ENCODE data around the gene LALBA. TPM values are rescaled to one million over a fixed set of nuclear protein-coding genes. Genes with fewer than 3 reads are reported as not detected.
A peak's percentile ranks its signal among the peaks of the same experiment; 100 is the strongest.
"Not testable (repeated sequence)": the region's sequence is repeated elsewhere in the genome, so short reads cannot be mapped to it uniquely, and the experiment has no call there.

The LALBA gene
- total RNA-seq, 1 experiment from 2014 or later: not detected

DNA sequence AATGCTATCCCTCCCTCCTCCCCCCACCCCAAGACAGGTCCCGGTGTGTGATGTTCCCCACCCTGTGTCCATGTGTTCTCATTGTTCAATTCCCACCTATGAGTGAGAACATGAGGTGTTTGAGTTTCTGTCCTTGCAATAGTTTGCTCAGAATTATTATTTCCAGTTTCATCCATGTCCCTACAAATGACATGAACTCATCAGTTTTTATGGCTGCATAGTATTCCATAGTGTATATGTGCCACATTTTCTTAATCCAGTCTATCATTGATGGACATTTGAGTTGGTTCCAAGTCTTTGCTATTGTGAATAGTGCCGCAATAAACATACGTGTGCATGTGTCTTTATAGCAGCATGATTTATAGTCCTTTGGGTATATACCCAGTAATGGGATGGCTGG, 22.8 kb downstream of the LALBA start:
- DNase-seq (ENCODE audit: unreplicated experiment); POLR2A ChIA-PET; intact Hi-C loops (cut with micrococcal nuclease); H3K36me3 Mint-ChIP-seq (ENCODE audit: insufficient read depth, unreplicated experiment); H3K9me3 Mint-ChIP-seq (ENCODE audit: unreplicated experiment); H3K4me1 Mint-ChIP-seq (ENCODE audit: insufficient read depth, unreplicated experiment); H3K4me3 Mint-ChIP-seq (ENCODE audit: unreplicated experiment); CTCF ChIA-PET; H3K27ac Mint-ChIP-seq (ENCODE audit: low read depth, unreplicated experiment); BruUV-seq (replicated peaks): not testable (repeated sequence)
- H3K27me3 Mint-ChIP-seq (ENCODE audit: insufficient read depth, unreplicated experiment): peaks cover 46% of the 10 kb centered on the region

DNA sequence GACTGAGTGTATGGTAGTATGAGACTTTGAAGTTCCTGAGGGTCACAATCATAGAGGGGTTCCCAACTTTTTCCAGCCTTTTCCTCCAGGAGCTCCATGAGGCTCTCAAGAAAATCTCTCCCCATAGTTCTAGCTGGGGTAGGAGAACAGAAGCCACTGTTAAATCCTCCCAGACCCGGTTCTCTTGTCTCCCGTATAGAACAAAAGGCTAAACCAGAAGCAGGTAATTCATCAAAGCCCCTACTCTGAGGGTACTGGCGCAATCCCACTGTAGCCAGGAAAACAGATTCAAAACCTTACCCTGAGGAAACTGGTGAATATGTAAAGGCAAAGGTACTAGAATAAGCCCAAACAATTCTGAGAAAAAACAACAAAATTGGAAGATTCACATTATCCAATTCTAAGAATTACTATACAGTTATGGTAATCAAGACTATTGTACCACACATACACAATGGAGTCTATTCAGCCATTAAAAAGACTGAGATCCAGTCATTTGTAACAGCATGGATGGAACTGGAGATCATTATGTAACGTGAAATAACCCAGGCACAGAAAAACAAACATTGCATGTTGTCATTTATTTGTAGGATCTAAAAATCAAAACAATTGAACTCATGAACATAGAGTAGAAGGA, 23.9 kb downstream of the LALBA start:
- DNase-seq (ENCODE audit: unreplicated experiment): no peak
- no TSS peak for BruUV-seq (replicated peaks)
- H3K4me3 Mint-ChIP-seq (ENCODE audit: unreplicated experiment): no peak overlapping the region
- no peaks in the 10 kb centered on the region for H3K4me1 Mint-ChIP-seq (ENCODE audit: insufficient read depth, unreplicated experiment)
- H3K27me3 Mint-ChIP-seq (ENCODE audit: insufficient read depth, unreplicated experiment): peaks cover 38% of the 10 kb centered on the region
- CTCF ChIA-PET: interaction anchor here (0.7 to 1.5 kb wide), 2 partner anchors 24 to 72 kb away, joined by 3 to 11 read pairs; partner anchors contain the start of gene LALBA
- TF ChIP-seq, protein P1, sequence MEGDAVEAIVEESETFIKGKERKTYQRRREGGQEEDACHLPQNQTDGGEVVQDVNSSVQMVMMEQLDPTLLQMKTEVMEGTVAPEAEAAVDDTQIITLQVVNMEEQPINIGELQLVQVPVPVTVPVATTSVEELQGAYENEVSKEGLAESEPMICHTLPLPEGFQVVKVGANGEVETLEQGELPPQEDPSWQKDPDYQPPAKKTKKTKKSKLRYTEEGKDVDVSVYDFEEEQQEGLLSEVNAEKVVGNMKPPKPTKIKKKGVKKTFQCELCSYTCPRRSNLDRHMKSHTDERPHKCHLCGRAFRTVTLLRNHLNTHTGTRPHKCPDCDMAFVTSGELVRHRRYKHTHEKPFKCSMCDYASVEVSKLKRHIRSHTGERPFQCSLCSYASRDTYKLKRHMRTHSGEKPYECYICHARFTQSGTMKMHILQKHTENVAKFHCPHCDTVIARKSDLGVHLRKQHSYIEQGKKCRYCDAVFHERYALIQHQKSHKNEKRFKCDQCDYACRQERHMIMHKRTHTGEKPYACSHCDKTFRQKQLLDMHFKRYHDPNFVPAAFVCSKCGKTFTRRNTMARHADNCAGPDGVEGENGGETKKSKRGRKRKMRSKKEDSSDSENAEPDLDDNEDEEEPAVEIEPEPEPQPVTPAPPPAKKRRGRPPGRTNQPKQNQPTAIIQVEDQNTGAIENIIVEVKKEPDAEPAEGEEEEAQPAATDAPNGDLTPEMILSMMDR (IDR thresholded peaks at IDR 0.05; ENCODE audit: unreplicated experiment): no peak
- H3K36me3 Mint-ChIP-seq (ENCODE audit: insufficient read depth, unreplicated experiment): no peaks in the 10 kb centered on the region
- POLR2A ChIA-PET: no interaction called here
- intact Hi-C loops (cut with micrococcal nuclease): no loop called here
- H3K9me3 Mint-ChIP-seq (ENCODE audit: unreplicated experiment): no peaks in the 10 kb centered on the region
- H3K27ac Mint-ChIP-seq (ENCODE audit: low read depth, unreplicated experiment): no peak overlapping the region

DNA sequence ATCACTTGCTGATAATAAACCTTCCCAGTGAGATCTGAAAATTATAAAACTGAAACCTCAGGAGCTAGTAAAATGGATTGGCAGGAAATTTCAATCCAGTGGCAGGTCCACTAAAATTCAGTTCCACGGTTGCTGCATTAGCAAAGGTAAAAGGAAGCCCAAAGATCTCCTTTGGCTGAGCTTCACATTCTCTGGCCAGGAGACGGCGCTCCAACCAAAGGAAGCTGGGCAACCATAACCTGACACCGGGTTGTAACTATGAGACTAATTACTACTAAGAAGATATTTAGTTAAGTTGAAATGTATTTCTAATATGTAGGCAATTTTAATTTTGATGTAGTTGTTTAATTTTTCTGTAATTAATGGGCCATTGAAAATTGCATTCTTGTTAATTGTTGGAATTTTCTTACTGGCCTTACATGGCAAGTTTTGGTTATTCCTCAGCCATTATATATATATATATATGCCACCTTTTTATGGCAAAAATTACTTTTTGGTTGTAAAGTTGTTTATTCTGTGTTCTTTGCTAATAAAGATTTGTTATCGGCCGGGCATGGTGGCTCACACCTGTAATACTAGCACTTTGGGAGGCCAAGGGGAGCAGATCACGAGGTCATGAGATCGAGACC, 27.4 kb downstream of the LALBA start:
- peaks cover 6% of the 10 kb centered on the region for H3K4me1 Mint-ChIP-seq (ENCODE audit: insufficient read depth, unreplicated experiment)
- intact Hi-C loops (cut with micrococcal nuclease): loop anchor here (1.0 to 5.0 kb wide), 3 partner anchors 76 to 254 kb away; no protein-coding TSS in a partner anchor
- CTCF ChIA-PET: interaction anchor here (0.6 to 5.3 kb wide), 11 partner anchors 14 to 514 kb away, joined by 3 to 79 read pairs (median 3); no protein-coding TSS in a partner anchor

DNA sequence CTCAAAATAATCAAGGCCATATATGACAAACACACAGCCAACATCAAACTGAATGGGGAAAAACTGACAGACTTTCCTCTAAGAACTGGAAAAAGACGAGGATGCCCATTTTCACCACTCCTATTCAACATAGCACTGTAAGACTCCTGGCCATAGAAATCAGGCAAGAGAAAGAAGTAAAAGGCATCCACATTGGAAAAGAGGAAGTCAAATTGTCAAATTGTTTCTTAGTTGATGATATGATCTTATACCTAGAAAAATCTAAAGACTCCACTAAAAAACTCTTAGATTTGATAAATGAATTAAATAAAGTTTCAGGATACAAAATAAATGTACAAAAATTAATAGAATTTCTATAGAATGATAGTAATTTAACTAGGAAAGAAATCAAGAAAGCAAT, 33.2 kb downstream of the LALBA start:
- peaks cover 6% of the 10 kb centered on the region for H3K4me1 Mint-ChIP-seq (ENCODE audit: insufficient read depth, unreplicated experiment)
- peaks cover 20% of the 10 kb centered on the region for H3K27me3 Mint-ChIP-seq (ENCODE audit: insufficient read depth, unreplicated experiment)
- no peak for DNase-seq (ENCODE audit: unreplicated experiment)
- H3K4me3 Mint-ChIP-seq (ENCODE audit: unreplicated experiment): no peak overlapping the region
- POLR2A ChIA-PET: no interaction called here
- peaks cover 5% of the 10 kb centered on the region for H3K9me3 Mint-ChIP-seq (ENCODE audit: unreplicated experiment)
- CTCF ChIA-PET: no interaction called here
- BruUV-seq (replicated peaks): no TSS peak
- H3K27ac Mint-ChIP-seq (ENCODE audit: low read depth, unreplicated experiment): no peak overlapping the region
- no peaks in the 10 kb centered on the region for H3K36me3 Mint-ChIP-seq (ENCODE audit: insufficient read depth, unreplicated experiment)
- TF ChIP-seq, protein P1 (IDR thresholded peaks at IDR 0.05; ENCODE audit: unreplicated experiment): no peak
- intact Hi-C loops (cut with micrococcal nuclease): no loop called here

More for the DNA sequence above, 27.4 kb downstream of the LALBA start:
- DNase-seq (ENCODE audit: unreplicated experiment): peak; percentile 73
- no TSS peak for BruUV-seq (replicated peaks)
- Mint-ChIP-seq H3K27me3 (ENCODE audit: insufficient read depth, unreplicated experiment) (peaks cover 18% of the 10 kb centered on the region), H3K4me3 (ENCODE audit: unreplicated experiment) (no peak overlapping the region), H3K27ac (ENCODE audit: low read depth, unreplicated experiment) (no peak overlapping the region), H3K36me3 (ENCODE audit: insufficient read depth, unreplicated experiment) (no peaks in the 10 kb centered on the region), H3K9me3 (ENCODE audit: unreplicated experiment) (no peaks in the 10 kb centered on the region)
- POLR2A ChIA-PET: interaction anchor here (0.8 kb wide), 1 partner anchor 75 kb away, joined by 6 read pairs; no protein-coding TSS in a partner anchor
- TF ChIP-seq, protein P1 (IDR thresholded peaks at IDR 0.05; ENCODE audit: unreplicated experiment): peak; percentile 65
